IMR-90 (cell line): ENCODE data around the gene SCNM1. TPM values are rescaled to one million over a fixed set of nuclear protein-coding genes. Genes with fewer than 3 reads are reported as not detected.

Experiments used
- ATAC-seq: fragments of 200-7000 bp; cut with Tn5 transposase; 2 replicates; pipeline ENCODE4 v1.9.1; 2020; ENCODE audit warnings: low read depth, mild to moderate bottlenecking, moderate library complexity
- BruUV-seq: library from RNA; stranded (reverse); fragments of 400-500 nt; replicated peaks from 2 replicates; lab custom pipeline; 2021; lab: Mats Ljungman, UMichigan
- CTCF ChIA-PET: fragments of 300-600 bp; formaldehyde crosslinking; extraction: SDS; loops from one replicate; lab custom pipeline; 2021; ENCODE audit warnings: antibody characterized with exemption; lab: Yijun Ruan, JAX
- POLR2A ChIA-PET: fragments of 300-600 bp; sonication (Branson Sonifier 250); formaldehyde crosslinking; loops from one replicate; lab custom pipeline; 2022; ENCODE audit warnings: antibody characterized with exemption; ENCODE audit not compliant: unreplicated experiment; lab: Charles Lee
- DNase-seq: peaks from one replicate; pipeline ENCODE4 v3.0.0; 2013
- H2AFZ ChIP-seq: replicated peaks from 2 replicates; pipeline ENCODE3; 2013; ENCODE audit warnings: low read length, mild to moderate bottlenecking; ENCODE audit not compliant: poor library complexity
- H2AK5ac ChIP-seq: 2 replicates; pipeline ENCODE4 v1.6.1; 2013; ENCODE audit warnings: low read depth, low read length, inconsistent platforms
- H2AK9ac ChIP-seq: replicated peaks from 2 replicates; pipeline ENCODE3; 2013; ENCODE audit warnings: mild to moderate bottlenecking, low read depth, low read length, moderate library complexity; ENCODE audit not compliant: poor library complexity
- H2BK120ac ChIP-seq: 2 replicates; pipeline ENCODE4 v1.6.1; 2013; ENCODE audit warnings: low read depth, low read length, inconsistent platforms
- H2BK15ac ChIP-seq: 3 replicates; pipeline ENCODE4 v1.6.1; 2013; ENCODE audit warnings: low read depth, low read length, inconsistent platforms
- H2BK20ac ChIP-seq: 2 replicates; pipeline ENCODE4 v1.6.1; 2013; ENCODE audit warnings: low read depth, mild to moderate bottlenecking, inconsistent platforms, low read length, moderate library complexity
- H2BK5ac ChIP-seq: 2 replicates; pipeline ENCODE4 v1.6.1; 2013; ENCODE audit warnings: mild to moderate bottlenecking, low read depth, low read length, inconsistent platforms; ENCODE audit not compliant: poor library complexity, severe bottlenecking
- H3K14ac ChIP-seq: replicated peaks from 2 replicates; pipeline ENCODE4 v1.6.1; 2013; ENCODE audit warnings: low read depth, low read length, inconsistent platforms
- H3K18ac ChIP-seq: 2 replicates; pipeline ENCODE4 v1.6.1; 2013; ENCODE audit warnings: low read depth, low read length, control low read depth
- H3K23ac ChIP-seq: 2 replicates; pipeline ENCODE4 v1.6.1; 2013; ENCODE audit warnings: low read depth, low read length, inconsistent platforms
- H3K27ac ChIP-seq: 2 replicates; pipeline ENCODE4 v1.5.1; 2013; ENCODE audit warnings: mild to moderate bottlenecking, control low read depth, low read length; ENCODE audit not compliant: insufficient read depth
- H3K27me3 ChIP-seq: 2 replicates; pipeline ENCODE4 v1.6.1; 2013; ENCODE audit warnings: low read length; ENCODE audit not compliant: control insufficient read depth, insufficient read depth
- H3K36me3 ChIP-seq: 2 replicates; pipeline ENCODE4 v1.6.1; 2013; ENCODE audit warnings: low read length, mixed read lengths; ENCODE audit not compliant: control insufficient read depth, insufficient read depth
- H3K4ac ChIP-seq: 2 replicates; pipeline ENCODE4 v1.6.1; 2013; ENCODE audit warnings: low read depth, low read length, inconsistent platforms
- H3K4me1 ChIP-seq: 2 replicates; pipeline ENCODE4 v1.6.1; 2013; ENCODE audit warnings: low read length, mixed read lengths; ENCODE audit not compliant: control insufficient read depth, insufficient read depth
- H3K4me2 ChIP-seq: 2 replicates; pipeline ENCODE4 v1.6.1; 2013; ENCODE audit warnings: low read depth, mild to moderate bottlenecking, control low read depth, low read length, moderate library complexity
- H3K4me3 ChIP-seq: 2 replicates; pipeline ENCODE4 v1.5.1; 2013; ENCODE audit warnings: low read depth, mild to moderate bottlenecking, control low read depth, low read length, moderate library complexity; ENCODE audit not compliant: insufficient read depth
- H3K56ac ChIP-seq: 2 replicates; pipeline ENCODE4 v1.6.1; 2013; ENCODE audit warnings: low read length, inconsistent platforms; ENCODE audit not compliant: insufficient read depth; ENCODE audit errors: extremely low read depth
- H3K79me1 ChIP-seq, 2 experiments: 2 replicates each; pipeline ENCODE4 v1.6.1; 2013; ENCODE audit warnings: low read length in 2 of 2, inconsistent platforms in 1 of 2, low read depth in 1 of 2
- H3K9ac ChIP-seq: 2 replicates; pipeline ENCODE4 v1.6.1; 2013; ENCODE audit warnings: low read depth, low read length, control low read depth
- H3K9me1 ChIP-seq: 2 replicates; pipeline ENCODE4 v1.6.1; 2013; ENCODE audit warnings: low read length, inconsistent platforms; ENCODE audit not compliant: insufficient read depth
- H3K9me3 ChIP-seq: 2 replicates; pipeline ENCODE4 v1.6.1; 2013; ENCODE audit warnings: low read length; ENCODE audit not compliant: control insufficient read depth, insufficient read depth
- H4K20me1 ChIP-seq: 2 replicates; pipeline ENCODE4 v1.6.1; 2013; ENCODE audit warnings: low read length, inconsistent platforms; ENCODE audit not compliant: insufficient read depth
- H4K5ac ChIP-seq: 2 replicates; pipeline ENCODE4 v1.6.1; 2013; ENCODE audit warnings: mild to moderate bottlenecking, low read depth, low read length, control low read depth
- H4K8ac ChIP-seq, 2 experiments: 2 replicates each; pipeline ENCODE4 v1.6.1; 2013; ENCODE audit warnings: low read depth in 2 of 2, low read length in 2 of 2, control low read depth in 1 of 2, inconsistent platforms in 1 of 2
- H4K91ac ChIP-seq: 2 replicates; pipeline ENCODE4 v1.6.1; 2013; ENCODE audit warnings: low read depth, low read length, inconsistent platforms; ENCODE audit not compliant: insufficient read depth
- BHLHE40 ChIP-seq: fragments of 150-350 bp; IDR thresholded peaks from 2 replicates; pipeline ENCODE4 v1.6.1; 2016; ENCODE audit warnings: mild to moderate bottlenecking, low read depth, low read length
- CEBPB ChIP-seq: IDR thresholded peaks from 2 replicates; pipeline ENCODE4 v1.6.1; 2012; ENCODE audit warnings: low read depth, low read length, improper control_type of control experiment
- CHD1 ChIP-seq: IDR thresholded peaks from 2 replicates; pipeline ENCODE4 v1.6.1; 2012; ENCODE audit warnings: low read depth, low read length, improper control_type of control experiment
- CTCF ChIP-seq: conservative IDR thresholded peaks from 2 replicates; pipeline ENCODE4 v1.5.1; 2012; ENCODE audit warnings: mild to moderate bottlenecking, low read depth, low read length, improper control_type of control experiment
- ELK1 ChIP-seq: fragments of 150-350 bp; IDR thresholded peaks from 2 replicates; pipeline ENCODE4 v1.6.1; 2016; ENCODE audit warnings: low read depth, mild to moderate bottlenecking, low read length, moderate library complexity, borderline replicate concordance
- FOS ChIP-seq: fragments of 150-350 bp; IDR thresholded peaks from 2 replicates; pipeline ENCODE4 v1.6.1; 2016; ENCODE audit warnings: low read depth, low read length
- MAFK ChIP-seq: IDR thresholded peaks from 2 replicates; pipeline ENCODE4 v1.6.1; 2012; ENCODE audit warnings: low read depth, low read length, improper control_type of control experiment
- MAZ ChIP-seq: IDR thresholded peaks from 2 replicates; pipeline ENCODE4 v1.6.1; 2012; ENCODE audit warnings: low read depth, mild to moderate bottlenecking, low read length, improper control_type of control experiment, moderate library complexity, borderline replicate concordance
- MXI1 ChIP-seq: IDR thresholded peaks from 2 replicates; pipeline ENCODE4 v1.6.1; 2012; ENCODE audit warnings: low read depth, mild to moderate bottlenecking, low read length, moderate library complexity, borderline replicate concordance
- NFE2L2 ChIP-seq: fragments of 150-350 bp; IDR thresholded peaks from 2 replicates; pipeline ENCODE4 v1.6.1; 2016; ENCODE audit warnings: low read depth, mild to moderate bottlenecking, low read length
- POLR2A ChIP-seq: IDR thresholded peaks from 2 replicates; pipeline ENCODE4 v1.6.1; 2012; ENCODE audit warnings: mild to moderate bottlenecking, low read depth, low read length
- RAD21 ChIP-seq: IDR thresholded peaks from 2 replicates; pipeline ENCODE4 v1.6.1; 2012; ENCODE audit warnings: low read length, improper control_type of control experiment
- RFX5 ChIP-seq: IDR thresholded peaks from 2 replicates; pipeline ENCODE4 v1.8.0; 2012; ENCODE audit warnings: low read depth, mild to moderate bottlenecking, low read length, moderate library complexity
- SMC3 ChIP-seq: fragments of 150-350 bp; IDR thresholded peaks from 2 replicates; pipeline ENCODE4 v1.6.1; 2016; ENCODE audit warnings: low read depth, mild to moderate bottlenecking, antibody characterized with exemption, low read length, moderate library complexity
- WGBS, 2 experiments: methylation state at CpG; one replicate each; pipeline versions ENCODE4 v1.1.5 to v1.1.7; 2013; ENCODE audit warnings: missing lambda C conversion rate in 2 of 2; ENCODE audit not compliant: insufficient read length in 1 of 2; ENCODE audit errors: extremely low coverage in 2 of 2; 5-methylcytosine and 5-hydroxymethylcytosine counted together
- dilution Hi-C: fragments of 300-500 bp; cut with HindIII; formaldehyde crosslinking; loops from one replicate; pipeline ENCODE4 v1.14.3; 2018; ENCODE audit warnings: low sequenced_read_pairs; ENCODE audit not compliant: unreplicated experiment
- in situ Hi-C: fragments of 300-500 bp; cut with MboI; formaldehyde crosslinking; loops from 3 replicates; pipeline ENCODE4 v1.14.3; 2019; ENCODE audit warnings: low sequenced_read_pairs, inconsistent platforms, mixed read lengths
- intact Hi-C: fragments of 100-400 bp; cut with micrococcal nuclease; formaldehyde crosslinking; loops from 2 replicates; pipeline ENCODE4 v1.10.0; 2022
- polyA plus RNA-seq, 3 experiments: library from polyadenylated mRNA; depleted of rRNA; stranded (reverse); fragments of >200 nt; gene quantifications; 2 replicates each; pipeline ENCODE4 v1.2.3, GENCODE V29; 2012; ENCODE audit warnings: low replicate concordance in 1 of 3
- total RNA-seq: library from RNA; depleted of rRNA; stranded (reverse); fragments of >200 nt; gene quantifications from 2 replicates; pipeline ENCODE4 v1.2.3, GENCODE V29; 2012
- TF ChIP-seq, protein P1 (sequence below): fragments of 150-350 bp; IDR thresholded peaks from 2 replicates; pipeline ENCODE4 v1.6.1; 2017; ENCODE audit warnings: mild to moderate bottlenecking, antibody characterized with exemption, low read length, low read depth

The SCNM1 gene
- total and polyA plus RNA-seq, 2 of the 4 experiments (the other 2 are of a cell fraction), result 27.4 to 33.2 TPM

DNA sequence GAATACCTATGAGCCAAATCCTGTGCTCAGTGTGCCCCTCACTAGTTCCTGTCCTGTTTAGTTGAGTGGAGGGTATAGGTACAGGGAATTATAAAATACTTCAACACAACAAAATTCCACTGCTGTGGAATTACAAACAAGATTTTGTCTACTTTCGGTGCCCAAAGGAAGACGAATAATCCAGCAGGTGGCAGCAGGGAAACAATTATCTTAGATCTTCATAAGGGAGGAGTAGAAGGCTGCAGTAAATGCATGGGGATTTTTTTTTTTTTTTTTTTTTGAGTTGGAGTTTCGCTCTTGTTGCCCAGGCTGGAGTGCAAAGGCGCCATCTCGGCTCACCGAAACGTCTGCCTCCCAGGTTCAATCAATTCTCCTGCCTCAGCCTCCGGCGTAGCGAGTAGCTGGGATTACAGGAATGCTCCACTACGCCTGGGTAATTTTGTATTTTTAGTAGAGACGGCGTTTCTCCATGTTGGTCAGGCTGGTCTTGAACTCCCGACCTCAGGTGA, 30.4 kb downstream of the SCNM1 start:
- H2BK120ac ChIP-seq, result peak overlapping the region; percentile 53; the same call in 1 of the 2 replicates
- in situ Hi-C loops (loop anchor here (5.0 to 10.0 kb wide), 2 partner anchors 56 to 208 kb away; partner anchors contain the start of gene PSMD4), dilution Hi-C loops (no loop called here), intact Hi-C loops (loop anchor here (1.0 to 5.0 kb wide), 4 partner anchors 55 to 541 kb away; no protein-coding TSS in a partner anchor)
- H2AFZ ChIP-seq, result peak overlapping the region; percentile 77
- BruUV-seq, result no TSS peak
- no peak overlapping the region for H2BK20ac ChIP-seq
- peak overlapping the region; percentile 55 for H2BK5ac ChIP-seq
- no peak overlapping the region for H3K23ac ChIP-seq
- H3K9me3 ChIP-seq, result no peaks in the 10 kb centered on the region
- peaks cover 7 to 14% of the 10 kb centered on the region in 2 experiments; a peak in 3 of 4 replicates for H3K79me1 ChIP-seq
- peak overlapping the region; percentile 55 for H3K4me2 ChIP-seq
- POLR2A ChIA-PET, result no interaction called here
- H4K20me1 ChIP-seq, result peaks cover 15% of the 10 kb centered on the region
- DNase-seq (peak; percentile 85), ATAC-seq (peak; percentile 30)
- H3K14ac ChIP-seq, result no peak overlapping the region
- CTCF ChIA-PET, result no interaction called here
- H4K91ac ChIP-seq, result no peak overlapping the region
- H3K9ac ChIP-seq, result no peak overlapping the region
- H3K9me1 ChIP-seq, result peaks cover 5% of the 10 kb centered on the region; the same call in 1 of the 2 replicates
- 0 out of 2 replicates have a peak overlapping the region, but pooled peaks have one; percentile 24 for H4K5ac ChIP-seq
- H3K4ac ChIP-seq, result no peak overlapping the region; the same call in 1 of the 2 replicates
- no peak overlapping the region for H3K27ac ChIP-seq
- WGBS, 2 experiments, result no CpG with 5 or more reads among the region's 14 CpGs
- no peak overlapping the region for H3K18ac ChIP-seq
- H3K4me1 ChIP-seq, result peaks cover 4% of the 10 kb centered on the region; the same call in 1 of the 2 replicates
- no peaks in the 10 kb centered on the region for H3K27me3 ChIP-seq
- H4K8ac ChIP-seq, result peak overlapping the region in 1 of 2 experiments; percentile 87; a peak in 1 of 4 replicates
- no peak overlapping the region for H3K56ac ChIP-seq
- no peak overlapping the region; the same call in 2 of the 3 replicates for H2BK15ac ChIP-seq
- H2AK9ac ChIP-seq, result no peak overlapping the region
- H2AK5ac ChIP-seq, result no peak overlapping the region; the same call in 1 of the 2 replicates
- H3K36me3 ChIP-seq, result no peaks in the 10 kb centered on the region
- H3K4me3 ChIP-seq, result no peak overlapping the region
- TF ChIP-seq BHLHE40, result no peak
- peak; percentile 72 for TF ChIP-seq CTCF
- TF ChIP-seq CHD1, result no peak
- TF ChIP-seq RFX5, result no peak
- TF ChIP-seq FOS, result no peak
- TF ChIP-seq NFE2L2, result no peak
- TF ChIP-seq, protein P1, sequence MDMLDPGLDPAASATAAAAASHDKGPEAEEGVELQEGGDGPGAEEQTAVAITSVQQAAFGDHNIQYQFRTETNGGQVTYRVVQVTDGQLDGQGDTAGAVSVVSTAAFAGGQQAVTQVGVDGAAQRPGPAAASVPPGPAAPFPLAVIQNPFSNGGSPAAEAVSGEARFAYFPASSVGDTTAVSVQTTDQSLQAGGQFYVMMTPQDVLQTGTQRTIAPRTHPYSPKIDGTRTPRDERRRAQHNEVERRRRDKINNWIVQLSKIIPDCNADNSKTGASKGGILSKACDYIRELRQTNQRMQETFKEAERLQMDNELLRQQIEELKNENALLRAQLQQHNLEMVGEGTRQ, result no peak
- peak; percentile 59 for TF ChIP-seq RAD21
- TF ChIP-seq ELK1, result no peak
- TF ChIP-seq MAFK, result no peak
- TF ChIP-seq SMC3, result peak; percentile 61
- no peak for TF ChIP-seq MAZ
- TF ChIP-seq CEBPB, result no peak
- no peak for TF ChIP-seq MXI1
- TF ChIP-seq POLR2A, result no peak
